ENCODE measurements around the gene HSD17B10. TPM values are rescaled to one million over a fixed set of nuclear protein-coding genes. Genes with fewer than 3 reads are reported as not detected.
"Not testable (repeated sequence)": the region's sequence is repeated elsewhere in the genome, so short reads cannot be mapped to it uniquely, and the experiment has no call there.

The HSD17B10 gene
- total and polyA plus RNA-seq, 8 donors = 16.1 to 84.3 (median 36.2) TPM; not detected in 1

DNA sequence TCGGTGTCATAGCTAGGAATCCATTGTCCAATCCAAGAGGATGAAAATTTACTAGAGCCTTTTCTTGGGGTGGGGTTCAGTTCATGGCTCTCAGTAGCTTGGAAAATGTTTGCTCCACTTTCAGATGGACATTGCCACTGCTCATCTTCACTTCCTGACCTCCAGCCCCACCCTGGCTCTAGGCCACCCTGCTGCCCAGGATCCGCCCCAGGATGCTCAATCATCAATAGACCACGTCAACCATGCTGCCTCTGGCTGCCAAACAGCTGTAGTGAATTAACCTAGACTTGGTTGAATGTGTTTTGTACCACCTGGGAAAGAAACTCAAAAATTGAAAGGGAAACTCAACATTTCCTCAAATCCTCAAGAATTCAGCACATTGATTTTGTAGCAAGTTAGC lies 37.2 kb upstream of the HSD17B10 start:
- no peak overlapping the region for H3K27ac ChIP-seq
- WGBS, 5 donors = 62 to 84% (median 71%) methylated on average over 3 of the region's 3 CpGs
- no peaks in the 10 kb centered on the region for H3K9me3 ChIP-seq
- TF ChIP-seq EP300 (IDR thresholded peaks at IDR 0.05) (no peak), CTCF (IDR thresholded peaks at IDR 0.05) (no peak)
- no peaks in the 10 kb centered on the region for H3K36me3 ChIP-seq
- H3K4me3 ChIP-seq = no peak overlapping the region
- no peaks in the 10 kb centered on the region for H3K4me1 ChIP-seq
- intact Hi-C loops (cut with DNase I; ENCODE audit: low total_unique reads) = no loop called here
- peaks cover 0 to 31% (median 0%) of the 10 kb centered on the region in 3 donors for H3K27me3 ChIP-seq
- no peak for DNase-seq

DNA sequence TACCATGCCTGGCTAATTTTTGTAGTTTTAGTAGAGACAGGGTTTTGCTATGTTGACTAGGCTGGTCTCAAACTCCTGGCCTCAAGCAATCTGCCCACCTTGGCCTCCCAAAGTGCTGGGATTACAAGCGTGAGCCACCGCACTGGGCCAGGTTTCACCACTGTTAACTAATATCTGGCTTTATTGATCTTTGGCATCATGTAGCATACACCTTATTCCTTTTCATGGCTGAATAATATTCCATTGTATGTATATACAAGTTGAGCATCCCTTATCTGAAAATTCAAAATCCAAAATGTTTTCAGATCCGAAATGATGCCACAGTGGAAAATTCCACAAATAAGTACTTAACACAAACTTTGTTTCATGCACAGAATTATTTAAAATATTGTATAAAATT lies 34.5 kb upstream of the HSD17B10 start:
- 88 to 94% (median 89%) methylated on average over 3 of the region's 3 CpGs for WGBS, 5 donors

DNA sequence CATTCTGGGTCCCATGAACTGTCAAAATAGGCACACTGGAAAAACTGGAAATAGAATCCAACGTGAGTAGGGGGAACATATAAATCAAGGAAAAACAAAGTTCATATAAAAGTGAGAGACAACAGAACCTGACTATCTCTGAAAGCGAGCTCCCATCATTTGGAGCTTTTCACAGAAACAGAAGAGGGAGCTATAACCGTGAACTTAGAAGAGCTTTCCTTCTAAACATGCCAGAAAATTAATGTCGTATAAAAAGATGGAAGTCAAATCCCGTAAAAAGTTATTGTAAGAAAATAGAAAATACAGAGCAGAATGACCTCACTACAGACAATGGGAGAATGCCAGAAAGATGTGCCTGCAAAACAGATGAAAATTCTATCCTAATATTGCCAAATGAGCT lies 23.9 kb upstream of the HSD17B10 start:
- intact Hi-C loops (cut with DNase I; ENCODE audit: low total_unique reads) = no loop called here
- H3K27me3 ChIP-seq = peaks cover 0 to 20% (median 6%) of the 10 kb centered on the region in 3 donors
- no peak for DNase-seq
- H3K4me3 ChIP-seq = no peak overlapping the region
- no peak overlapping the region for H3K27ac ChIP-seq
- H3K4me1 ChIP-seq = no peaks in the 10 kb centered on the region
- 33 to 58% (median 55%) methylated on average over 5 of the region's 5 CpGs for WGBS, 5 donors
- H3K9me3 ChIP-seq = no peaks in the 10 kb centered on the region
- H3K36me3 ChIP-seq = no peaks in the 10 kb centered on the region
- TF ChIP-seq EP300 (IDR thresholded peaks at IDR 0.05) (no peak), CTCF (IDR thresholded peaks at IDR 0.05) (no peak), POLR2AphosphoS5 (IDR thresholded peaks at IDR 0.05) (no peak), POLR2A (IDR thresholded peaks at IDR 0.05) (no peak)

More for the DNA sequence above, 34.5 kb upstream of the HSD17B10 start:
- H3K4me1 ChIP-seq; H3K4me3 ChIP-seq; H3K36me3 ChIP-seq; H3K9me3 ChIP-seq; H3K27ac ChIP-seq; DNase-seq; intact Hi-C loops (cut with DNase I; ENCODE audit: low total_unique reads): not testable (repeated sequence)
- H3K27me3 ChIP-seq = peaks cover 0 to 28% (median 0%) of the 10 kb centered on the region in 3 donors

DNA sequence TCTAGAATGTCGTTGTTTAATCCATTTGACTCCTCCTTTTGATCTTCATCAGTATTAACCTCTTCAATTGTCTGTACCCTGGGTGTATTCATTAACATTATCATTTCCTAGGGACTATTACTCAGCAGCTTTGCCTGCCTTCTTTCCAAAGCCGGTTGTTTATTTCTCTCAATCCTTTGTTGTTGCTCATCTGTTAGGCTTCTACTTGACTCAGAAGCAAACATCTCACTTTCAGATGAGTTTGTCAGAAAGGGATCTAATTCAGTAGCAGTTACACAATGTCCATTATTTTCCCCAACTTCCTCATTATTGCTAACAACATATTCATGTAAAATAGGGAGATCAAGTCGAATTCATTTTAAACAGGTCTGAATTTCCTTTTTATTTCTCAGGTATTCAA lies 22.1 kb upstream of the HSD17B10 start:
- TF ChIP-seq POLR2A (IDR thresholded peaks at IDR 0.05) (no peak), CTCF (IDR thresholded peaks at IDR 0.05) (no peak), POLR2AphosphoS5 (IDR thresholded peaks at IDR 0.05) (no peak), EP300 (IDR thresholded peaks at IDR 0.05) (no peak)
- no peak overlapping the region for H3K27ac ChIP-seq
- WGBS, 5 donors = 43 to 66% (median 54%) methylated on average over 2 to 3 of the region's 3 CpGs

GRCh38 chrX:53452812-53453211 lies 18.6 kb upstream of the HSD17B10 start:
- Histone ChIP-seq H3K27ac (no peak overlapping the region), H3K4me1 (no peaks in the 10 kb centered on the region), H3K36me3 (no peaks in the 10 kb centered on the region), H3K27me3 (peaks cover 0 to 16% (median 5%) of the 10 kb centered on the region in 3 donors), H3K4me3 (no peak overlapping the region), H3K9me3 (no peaks in the 10 kb centered on the region)
- TF ChIP-seq EP300 (IDR thresholded peaks at IDR 0.05) (no peak), POLR2AphosphoS5 (IDR thresholded peaks at IDR 0.05) (no peak)
- DNase-seq = no peak
- intact Hi-C loops (cut with DNase I; ENCODE audit: low total_unique reads) = no loop called here

More for the DNA sequence above, 22.1 kb upstream of the HSD17B10 start:
- Histone ChIP-seq H3K27me3 (peaks cover 0 to 20% (median 6%) of the 10 kb centered on the region in 3 donors), H3K4me1 (no peaks in the 10 kb centered on the region), H3K9me3 (no peaks in the 10 kb centered on the region), H3K4me3 (no peak overlapping the region), H3K36me3 (no peaks in the 10 kb centered on the region)
- intact Hi-C loops (cut with DNase I; ENCODE audit: low total_unique reads) = no loop called here
- no peak for DNase-seq

Measured in stomach (tissue), 9 donors.